NCI-H1436 treated with DMSO at 0.1 percent for 48 hours (cell line): ENCODE results near the gene ANKRD13B.

ENCODE experiments used
- DNase-seq: peaks from one replicate; lab custom pipeline; 2025; lab: John Stamatoyannopoulos, UW

ANKRD13B gene

GRCh38 chr17:29581583-29582253 lies 11.2 kb upstream of the ANKRD13B start:
- peak; percentile 30 for DNase-seq

- no peak for DNase-seq
Observed at GRCh38 chr17:29582254-29582765, 10.6 kb upstream of the ANKRD13B start.

GRCh38 chr17:29582772-29583171 lies 10.2 kb upstream of the ANKRD13B start:
- DNase-seq, result no peak

- DNase-seq, result no peak
Observed at GRCh38 chr17:29583324-29584248, 9.3 kb upstream of the ANKRD13B start.

GRCh38 chr17:29584452-29585079 lies 8.4 kb upstream of the ANKRD13B start:
- no peak for DNase-seq

GRCh38 chr17:29585080-29585751 lies 7.7 kb upstream of the ANKRD13B start:
- no peak for DNase-seq

GRCh38 chr17:29586676-29587469 lies 6.1 kb upstream of the ANKRD13B start:
- no peak for DNase-seq

- no peak for DNase-seq
Observed at GRCh38 chr17:29587591-29587990, 5.3 kb upstream of the ANKRD13B start.

- no peak for DNase-seq
Observed at GRCh38 chr17:29588017-29588561, 4.8 kb upstream of the ANKRD13B start.

GRCh38 chr17:29588562-29589411 lies 4.1 kb upstream of the ANKRD13B start:
- no peak for DNase-seq

GRCh38 chr17:29589524-29590410 lies 3.2 kb upstream of the ANKRD13B start, which contains the start of gene GIT1:
Gene GIT1, minus strand, starts transcription at chr17:29589648. Its CDS starts 270 bp downstream, at chr17:29589378.
- peak; percentile 33 for DNase-seq

GRCh38 chr17:29590411-29591145 lies 2.4 kb upstream of the ANKRD13B start:
- DNase-seq, result peak; percentile 53

GRCh38 chr17:29591146-29591736 lies 1.7 kb upstream of the ANKRD13B start:
- DNase-seq, result no peak

- peak; percentile 90 for DNase-seq
Observed at GRCh38 chr17:29591737-29592608, 959 bp upstream of the ANKRD13B start.

- no peak for DNase-seq
Observed at GRCh38 chr17:29593591-29594518, 923 bp downstream of the ANKRD13B start.
